HL-60 (cell line): ENCODE results near the gene HABP2.

Experiments used
- GABPA ChIP-seq: IDR thresholded peaks from 2 replicates; pipeline ENCODE4 v1.6.1; 2012; ENCODE audit warnings: low read depth
- POLR2AphosphoS5 ChIP-seq: IDR thresholded peaks from 2 replicates; pipeline ENCODE4 v1.6.1; 2012; ENCODE audit warnings: low read depth
- SPI1 ChIP-seq: IDR thresholded peaks from 2 replicates; pipeline ENCODE4 v1.6.1; 2012; ENCODE audit warnings: low read depth, mild to moderate bottlenecking, borderline replicate concordance
- TF ChIP-seq, protein P1 (sequence below): IDR thresholded peaks from 2 replicates; pipeline ENCODE4 v1.6.1; 2012; ENCODE audit warnings: low read depth; ENCODE audit not compliant: insufficient replicate concordance
- TF ChIP-seq, protein P2 (sequence below): IDR thresholded peaks from one replicate; pipeline ENCODE4 v1.5.1; 2011; ENCODE audit warnings: low read length, control low read depth, inconsistent platforms; ENCODE audit not compliant: insufficient read depth

DNA sequence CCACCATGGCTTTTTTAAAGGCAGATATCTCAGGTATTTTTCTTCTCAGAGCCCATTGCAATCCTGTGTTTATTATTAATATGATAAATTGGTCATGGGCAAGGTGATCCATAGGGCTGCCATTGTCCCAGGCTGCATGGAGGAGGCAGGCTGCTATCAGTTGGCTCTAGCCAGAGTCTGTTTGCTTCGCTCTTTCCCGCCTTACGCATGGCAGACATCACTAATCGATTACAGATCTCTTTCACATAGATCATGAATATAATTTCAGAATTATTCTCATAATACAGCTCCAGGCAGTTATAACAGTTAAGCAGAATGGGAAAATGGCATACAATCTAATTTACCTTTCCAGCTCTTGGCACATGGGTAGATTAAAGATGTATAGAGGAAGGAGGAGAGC lies 30.4 kb upstream of the HABP2 start:
- TF ChIP-seq, protein P1, sequence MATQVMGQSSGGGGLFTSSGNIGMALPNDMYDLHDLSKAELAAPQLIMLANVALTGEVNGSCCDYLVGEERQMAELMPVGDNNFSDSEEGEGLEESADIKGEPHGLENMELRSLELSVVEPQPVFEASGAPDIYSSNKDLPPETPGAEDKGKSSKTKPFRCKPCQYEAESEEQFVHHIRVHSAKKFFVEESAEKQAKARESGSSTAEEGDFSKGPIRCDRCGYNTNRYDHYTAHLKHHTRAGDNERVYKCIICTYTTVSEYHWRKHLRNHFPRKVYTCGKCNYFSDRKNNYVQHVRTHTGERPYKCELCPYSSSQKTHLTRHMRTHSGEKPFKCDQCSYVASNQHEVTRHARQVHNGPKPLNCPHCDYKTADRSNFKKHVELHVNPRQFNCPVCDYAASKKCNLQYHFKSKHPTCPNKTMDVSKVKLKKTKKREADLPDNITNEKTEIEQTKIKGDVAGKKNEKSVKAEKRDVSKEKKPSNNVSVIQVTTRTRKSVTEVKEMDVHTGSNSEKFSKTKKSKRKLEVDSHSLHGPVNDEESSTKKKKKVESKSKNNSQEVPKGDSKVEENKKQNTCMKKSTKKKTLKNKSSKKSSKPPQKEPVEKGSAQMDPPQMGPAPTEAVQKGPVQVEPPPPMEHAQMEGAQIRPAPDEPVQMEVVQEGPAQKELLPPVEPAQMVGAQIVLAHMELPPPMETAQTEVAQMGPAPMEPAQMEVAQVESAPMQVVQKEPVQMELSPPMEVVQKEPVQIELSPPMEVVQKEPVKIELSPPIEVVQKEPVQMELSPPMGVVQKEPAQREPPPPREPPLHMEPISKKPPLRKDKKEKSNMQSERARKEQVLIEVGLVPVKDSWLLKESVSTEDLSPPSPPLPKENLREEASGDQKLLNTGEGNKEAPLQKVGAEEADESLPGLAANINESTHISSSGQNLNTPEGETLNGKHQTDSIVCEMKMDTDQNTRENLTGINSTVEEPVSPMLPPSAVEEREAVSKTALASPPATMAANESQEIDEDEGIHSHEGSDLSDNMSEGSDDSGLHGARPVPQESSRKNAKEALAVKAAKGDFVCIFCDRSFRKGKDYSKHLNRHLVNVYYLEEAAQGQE = no peak
- TF ChIP-seq, protein P2, sequence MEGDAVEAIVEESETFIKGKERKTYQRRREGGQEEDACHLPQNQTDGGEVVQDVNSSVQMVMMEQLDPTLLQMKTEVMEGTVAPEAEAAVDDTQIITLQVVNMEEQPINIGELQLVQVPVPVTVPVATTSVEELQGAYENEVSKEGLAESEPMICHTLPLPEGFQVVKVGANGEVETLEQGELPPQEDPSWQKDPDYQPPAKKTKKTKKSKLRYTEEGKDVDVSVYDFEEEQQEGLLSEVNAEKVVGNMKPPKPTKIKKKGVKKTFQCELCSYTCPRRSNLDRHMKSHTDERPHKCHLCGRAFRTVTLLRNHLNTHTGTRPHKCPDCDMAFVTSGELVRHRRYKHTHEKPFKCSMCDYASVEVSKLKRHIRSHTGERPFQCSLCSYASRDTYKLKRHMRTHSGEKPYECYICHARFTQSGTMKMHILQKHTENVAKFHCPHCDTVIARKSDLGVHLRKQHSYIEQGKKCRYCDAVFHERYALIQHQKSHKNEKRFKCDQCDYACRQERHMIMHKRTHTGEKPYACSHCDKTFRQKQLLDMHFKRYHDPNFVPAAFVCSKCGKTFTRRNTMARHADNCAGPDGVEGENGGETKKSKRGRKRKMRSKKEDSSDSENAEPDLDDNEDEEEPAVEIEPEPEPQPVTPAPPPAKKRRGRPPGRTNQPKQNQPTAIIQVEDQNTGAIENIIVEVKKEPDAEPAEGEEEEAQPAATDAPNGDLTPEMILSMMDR = no peak
- TF ChIP-seq POLR2AphosphoS5 (no peak), GABPA (no peak), SPI1 (no peak)
